ENCODE data around the gene JPH2.

The JPH2 gene

DNA sequence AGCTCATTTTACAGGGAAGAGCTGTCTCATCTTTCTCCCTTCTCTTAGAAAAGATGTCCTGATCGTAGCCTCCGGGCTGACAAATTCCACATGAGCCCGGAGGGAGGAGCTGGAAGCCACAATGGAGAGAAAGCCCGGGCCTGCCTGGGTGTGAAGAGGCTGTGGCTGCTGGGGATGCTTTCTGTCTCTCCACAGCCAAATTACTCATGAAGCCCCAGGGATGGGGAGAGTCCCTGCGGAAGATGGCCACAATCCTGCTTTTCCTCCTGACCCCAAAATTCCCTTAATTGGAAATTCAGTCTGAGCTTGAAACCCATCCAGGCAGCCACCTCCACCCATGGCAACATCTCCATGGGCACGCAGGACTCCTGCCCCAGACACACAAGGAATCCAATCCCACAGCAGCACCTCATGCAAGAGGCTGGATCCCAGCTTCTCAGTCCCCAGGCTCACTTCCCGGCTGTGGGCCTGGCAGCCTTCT lies 32.4 kb downstream of the JPH2 start:
- DNase-seq: peak in 1 of 2 donors; percentile 78

DNA sequence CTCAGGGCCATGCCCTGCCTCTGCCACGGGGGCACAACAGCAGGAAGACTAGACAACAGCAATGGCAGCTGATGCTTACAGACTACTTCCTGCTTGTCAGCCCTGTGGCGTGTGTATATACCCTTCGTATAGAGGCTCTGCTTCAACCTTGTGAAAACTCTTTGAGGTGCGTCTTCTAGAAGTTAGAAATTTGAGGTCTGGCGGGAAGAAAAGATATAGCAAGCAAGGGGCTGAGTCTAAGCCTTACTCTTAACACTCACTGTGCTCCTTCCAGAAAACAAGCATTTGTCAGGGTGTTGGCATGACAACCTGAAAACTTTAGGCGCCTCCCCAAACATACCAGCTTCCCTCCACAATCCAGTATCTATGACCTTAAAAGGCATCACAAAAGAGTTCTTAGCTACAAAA lies 33.3 kb downstream of the JPH2 start:
- intact Hi-C loops (cut with DNase I; ENCODE audit: low total_unique reads): no loop called here
- TF ChIP-seq, protein P1, sequence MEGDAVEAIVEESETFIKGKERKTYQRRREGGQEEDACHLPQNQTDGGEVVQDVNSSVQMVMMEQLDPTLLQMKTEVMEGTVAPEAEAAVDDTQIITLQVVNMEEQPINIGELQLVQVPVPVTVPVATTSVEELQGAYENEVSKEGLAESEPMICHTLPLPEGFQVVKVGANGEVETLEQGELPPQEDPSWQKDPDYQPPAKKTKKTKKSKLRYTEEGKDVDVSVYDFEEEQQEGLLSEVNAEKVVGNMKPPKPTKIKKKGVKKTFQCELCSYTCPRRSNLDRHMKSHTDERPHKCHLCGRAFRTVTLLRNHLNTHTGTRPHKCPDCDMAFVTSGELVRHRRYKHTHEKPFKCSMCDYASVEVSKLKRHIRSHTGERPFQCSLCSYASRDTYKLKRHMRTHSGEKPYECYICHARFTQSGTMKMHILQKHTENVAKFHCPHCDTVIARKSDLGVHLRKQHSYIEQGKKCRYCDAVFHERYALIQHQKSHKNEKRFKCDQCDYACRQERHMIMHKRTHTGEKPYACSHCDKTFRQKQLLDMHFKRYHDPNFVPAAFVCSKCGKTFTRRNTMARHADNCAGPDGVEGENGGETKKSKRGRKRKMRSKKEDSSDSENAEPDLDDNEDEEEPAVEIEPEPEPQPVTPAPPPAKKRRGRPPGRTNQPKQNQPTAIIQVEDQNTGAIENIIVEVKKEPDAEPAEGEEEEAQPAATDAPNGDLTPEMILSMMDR (IDR thresholded peaks at IDR 0.05): peak in 1 of 2 experiments; percentile 28
- peaks cover 0 to 94% (median 52%) of the 10 kb centered on the region in 4 donors for H3K4me1 ChIP-seq
- H3K4me3 ChIP-seq: no peak overlapping the region
- H3K27me3 ChIP-seq: no peaks in the 10 kb centered on the region
- H3K27ac ChIP-seq: peak overlapping the region; percentile 90 to 92
- H3K9me3 ChIP-seq: no peaks in the 10 kb centered on the region
- peak in 1 of 2 donors; percentile 78 for DNase-seq
- peaks cover 2 to 9% (median 2%) of the 10 kb centered on the region in 3 donors for H3K36me3 ChIP-seq

More for the DNA sequence above, 32.4 kb downstream of the JPH2 start:
- no peaks in the 10 kb centered on the region for H3K27me3 ChIP-seq
- peaks cover 0 to 94% (median 52%) of the 10 kb centered on the region in 4 donors for H3K4me1 ChIP-seq
- TF ChIP-seq, protein P1 (IDR thresholded peaks at IDR 0.05): no peak
- intact Hi-C loops (cut with DNase I; ENCODE audit: low total_unique reads): no loop called here
- H3K27ac ChIP-seq: peak overlapping the region; percentile 90 to 92
- no peak overlapping the region for H3K4me3 ChIP-seq
- peaks cover 11 to 18% (median 12%) of the 10 kb centered on the region in 3 donors for H3K36me3 ChIP-seq
- no peaks in the 10 kb centered on the region for H3K9me3 ChIP-seq

DNA sequence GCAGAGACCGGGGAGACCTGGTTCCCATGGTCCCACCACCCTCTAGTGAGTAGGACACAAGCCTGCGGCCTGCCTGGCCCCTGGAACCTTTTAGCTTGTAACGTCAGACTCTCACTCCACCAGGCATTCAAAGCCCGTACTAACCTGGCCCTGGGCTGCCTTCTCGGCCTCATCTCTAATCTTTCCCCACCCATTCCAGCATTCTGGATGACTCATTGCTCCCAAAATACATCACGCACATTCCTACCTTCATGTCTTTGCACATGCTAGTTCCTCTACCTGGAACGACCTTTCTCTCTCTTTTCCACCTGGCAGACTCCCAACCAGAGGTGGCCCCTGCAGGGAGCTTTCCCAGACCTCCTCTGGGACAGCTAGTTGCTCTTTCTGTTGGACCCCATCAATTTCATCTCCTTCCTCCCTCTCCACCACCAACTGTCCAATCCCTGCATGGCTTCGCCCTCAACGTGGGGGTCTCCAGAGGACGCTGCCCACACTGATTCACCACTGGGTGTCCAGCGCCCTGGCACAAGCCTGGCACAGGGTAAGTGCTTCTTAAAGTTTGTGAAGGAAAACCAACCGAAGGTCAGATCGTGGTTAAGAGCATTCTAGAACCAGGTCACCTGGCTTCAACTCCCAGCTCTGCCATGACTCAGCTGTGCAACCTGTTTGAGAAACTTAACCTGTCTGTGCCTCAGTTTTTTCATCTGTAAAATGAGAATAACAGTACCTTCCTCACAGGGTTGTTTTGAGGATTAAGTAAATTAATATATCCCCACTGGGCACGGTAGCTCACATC lies 35.2 kb downstream of the JPH2 start:
- intact Hi-C loops (cut with DNase I; ENCODE audit: low total_unique reads): no loop called here
- H3K27me3 ChIP-seq: no peaks in the 10 kb centered on the region
- H3K9me3 ChIP-seq: no peaks in the 10 kb centered on the region
- no peaks in the 10 kb centered on the region for H3K36me3 ChIP-seq
- DNase-seq: no peak
- TF ChIP-seq, protein P1 (IDR thresholded peaks at IDR 0.05): no peak
- peaks cover 0 to 94% (median 49%) of the 10 kb centered on the region in 4 donors for H3K4me1 ChIP-seq
- H3K27ac ChIP-seq: peak overlapping the region; percentile 90 to 92
- H3K4me3 ChIP-seq: no peak overlapping the region

DNA sequence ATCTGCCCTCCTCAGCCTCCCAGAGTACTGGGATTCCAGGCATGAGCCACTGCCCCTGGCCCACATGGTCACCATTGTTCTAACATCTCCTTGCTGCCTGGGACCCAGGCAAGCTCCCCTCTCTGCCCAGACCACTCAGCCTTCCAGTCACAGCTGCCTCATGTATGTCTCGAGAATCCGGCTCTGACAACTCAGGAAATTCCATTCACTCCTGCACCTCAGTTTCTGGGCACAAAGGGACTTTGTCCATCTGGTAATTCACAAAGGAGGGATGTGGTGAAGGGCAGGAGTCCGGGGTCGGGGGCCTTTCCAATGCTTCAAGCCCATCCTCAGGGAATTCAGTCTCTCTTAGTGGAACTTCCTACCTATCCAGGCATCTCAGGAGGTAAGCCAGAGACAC lies 40.7 kb downstream of the JPH2 start:
- H3K36me3 ChIP-seq: no peaks in the 10 kb centered on the region
- H3K9me3 ChIP-seq: no peaks in the 10 kb centered on the region
- no peaks in the 10 kb centered on the region for H3K27me3 ChIP-seq
- intact Hi-C loops (cut with DNase I; ENCODE audit: low total_unique reads): no loop called here
- no peak overlapping the region for H3K4me3 ChIP-seq
- TF ChIP-seq, protein P1 (IDR thresholded peaks at IDR 0.05): no peak
- peaks cover 4 to 98% (median 54%) of the 10 kb centered on the region in 4 donors for H3K4me1 ChIP-seq
- peak overlapping the region; percentile 92 to 94 for H3K27ac ChIP-seq
- DNase-seq: no peak

DNA sequence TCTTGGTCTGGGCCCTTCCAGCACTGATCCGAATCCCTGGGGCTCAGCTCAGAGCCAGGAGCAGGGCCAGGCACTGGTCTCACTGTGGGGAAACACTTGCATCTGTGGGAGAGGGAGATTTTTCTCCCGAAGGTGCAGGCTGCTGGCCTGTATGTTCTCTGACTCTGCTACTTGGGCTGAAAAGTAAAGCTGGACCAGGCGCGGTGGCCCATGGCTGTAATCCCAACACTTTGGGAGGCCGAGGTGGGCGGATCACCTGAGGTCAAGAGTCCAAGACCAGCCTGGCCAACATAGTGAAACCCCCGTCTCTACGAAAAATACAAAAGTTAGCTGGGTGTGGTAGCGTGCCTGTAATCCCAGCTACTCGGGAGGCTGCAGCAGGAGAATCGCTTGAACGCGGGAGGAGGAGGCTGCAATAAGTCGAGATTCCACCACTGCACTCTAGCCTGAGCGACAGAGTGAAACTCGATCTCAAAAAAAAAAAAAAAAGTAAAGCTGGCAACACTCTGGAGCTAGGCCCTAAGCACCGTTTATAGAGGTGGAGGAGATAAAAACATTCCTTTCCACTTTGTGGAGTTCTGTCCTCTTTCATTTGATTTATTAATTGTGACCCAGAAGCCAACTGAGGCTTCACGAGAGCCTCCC lies 41.7 kb downstream of the JPH2 start:
- peak in 1 of 2 donors; percentile 76 for DNase-seq

More for the DNA sequence above, 41.7 kb downstream of the JPH2 start:
- TF ChIP-seq, protein P1 (IDR thresholded peaks at IDR 0.05): no peak
- Histone ChIP-seq H3K27ac (peak overlapping the region; percentile 92 to 94), H3K36me3 (no peaks in the 10 kb centered on the region), H3K4me3 (peak overlapping the region in 1 of 2 donors; percentile 18), H3K27me3 (no peaks in the 10 kb centered on the region), H3K4me1 (peaks cover 4 to 98% (median 55%) of the 10 kb centered on the region in 4 donors), H3K9me3 (no peaks in the 10 kb centered on the region)
- intact Hi-C loops (cut with DNase I; ENCODE audit: low total_unique reads): no loop called here

Measured in tibial artery (tissue), 4 donors.